Esophagus (tissue), 2 donors: ENCODE measurements around the gene NBR1. TPM values are rescaled to one million over a fixed set of nuclear protein-coding genes. Genes with fewer than 3 reads are reported as not detected.

Experiments
- H3K27ac ChIP-seq, 2 donors: one replicate each; pipeline ENCODE4 v1.5.1; 2013; ENCODE audit warnings: low read depth in 2 of 2, mild to moderate bottlenecking in 2 of 2, inconsistent platforms in 1 of 2, low read length in 1 of 2, moderate library complexity in 1 of 2
- H3K27me3 ChIP-seq, 2 donors: one replicate each; pipeline ENCODE4 v1.6.1; 2013; ENCODE audit warnings: low read length in 2 of 2, control low read depth in 1 of 2, mild to moderate bottlenecking in 1 of 2; ENCODE audit not compliant: insufficient read depth in 2 of 2, control insufficient read depth in 1 of 2
- H3K36me3 ChIP-seq, 2 donors: one replicate each; pipeline ENCODE4 v1.6.1; 2013; ENCODE audit warnings: low read length in 1 of 2; ENCODE audit not compliant: control insufficient read depth in 2 of 2, insufficient read depth in 2 of 2
- H3K4me1 ChIP-seq, 2 donors: one replicate each; pipeline ENCODE4 v1.6.1; 2013; ENCODE audit warnings: low read length in 1 of 2; ENCODE audit not compliant: control insufficient read depth in 2 of 2, insufficient read depth in 2 of 2
- H3K4me3 ChIP-seq, 2 donors: one replicate each; pipeline ENCODE4 v1.5.1; 2013; ENCODE audit warnings: low read length in 2 of 2, mild to moderate bottlenecking in 2 of 2, low read depth in 1 of 2, moderate library complexity in 1 of 2
- H3K9me3 ChIP-seq, 2 donors: one replicate each; pipeline ENCODE4 v1.6.1; 2013; ENCODE audit warnings: mild to moderate bottlenecking in 2 of 2, low read depth in 1 of 2, low read length in 1 of 2, moderate library complexity in 1 of 2; ENCODE audit not compliant: control insufficient read depth in 2 of 2, insufficient read depth in 1 of 2
- WGBS, 2 donors: extraction: QIAGEN DNeasy Blood & Tissue Kit; methylation state at CpG; one replicate each; pipeline ENCODE4 v1.1.7; 2013; 5-methylcytosine and 5-hydroxymethylcytosine counted together
- polyA plus RNA-seq, 2 donors: library from polyadenylated mRNA; stranded (reverse); fragments of 200-250 nt; gene quantifications; one replicate each; pipeline ENCODE4 v1.2.3, GENCODE V29; 2013
- donor health status: healthy with polysubstance abuse.
- donor health status: Bipolar disorder and iron deficiency.

The NBR1 gene
- polyA plus RNA-seq, 2 donors: 25.2 to 26.1 TPM

GRCh38 chr17:43211480-43212402 lies 40.7 kb downstream of the NBR1 start, which contains the start of gene TMEM106A:
TMEM106A (plus strand) TSS chr17:43211875; CDS start chr17:43213042, 1,167 bp downstream.
- Histone ChIP-seq H3K4me1 (peaks cover 0 to 8% of the 10 kb centered on the region in 2 donors), H3K27me3 (no peaks in the 10 kb centered on the region), H3K4me3 (peak within 1 kb of the TSS; percentile 57 to 59), H3K27ac (peak within 1 kb of the TSS; percentile 74 to 77), H3K9me3 (no peaks in the 10 kb centered on the region), H3K36me3 (peaks cover 6 to 7% of the 10 kb centered on the region in 2 donors)
- WGBS, 2 donors: 1% methylated on average over 54 of the region's 54 CpGs

GRCh38 chr17:43212641-43213490 lies 41.9 kb downstream of the NBR1 start:
- Histone ChIP-seq H3K27me3 (no peaks in the 10 kb centered on the region), H3K4me3 (peak overlapping the region in 1 of 2 donors; percentile 57), H3K4me1 (peaks cover 0 to 8% of the 10 kb centered on the region in 2 donors), H3K36me3 (peaks cover 2 to 7% of the 10 kb centered on the region in 2 donors), H3K9me3 (no peaks in the 10 kb centered on the region), H3K27ac (peak overlapping the region; percentile 74 to 77)
- 42 to 51% methylated on average over 7 of the region's 7 CpGs for WGBS, 2 donors

- Histone ChIP-seq H3K4me1 (peaks cover 0 to 8% of the 10 kb centered on the region in 2 donors), H3K9me3 (no peaks in the 10 kb centered on the region), H3K27ac (no peak overlapping the region), H3K27me3 (no peaks in the 10 kb centered on the region), H3K36me3 (peaks cover 0 to 7% of the 10 kb centered on the region in 2 donors), H3K4me3 (no peak overlapping the region)
- 86 to 92% methylated on average over 2 of the region's 2 CpGs for WGBS, 2 donors
Measured at GRCh38 chr17:43213545-43213944, 42.5 kb downstream of the NBR1 start.

- no peak overlapping the region for H3K4me3 ChIP-seq
- H3K4me1 ChIP-seq: peaks cover 0 to 8% of the 10 kb centered on the region in 2 donors
- no peaks in the 10 kb centered on the region for H3K27me3 ChIP-seq
- H3K36me3 ChIP-seq: peaks cover 0 to 7% of the 10 kb centered on the region in 2 donors
- no peaks in the 10 kb centered on the region for H3K9me3 ChIP-seq
- H3K27ac ChIP-seq: no peak overlapping the region
- WGBS, 2 donors: 96 to 97% methylated on average over 3 of the region's 3 CpGs
Measured at GRCh38 chr17:43215341-43215740, 44.3 kb downstream of the NBR1 start.

GRCh38 chr17:43216369-43216761 lies 45.4 kb downstream of the NBR1 start:
- H3K27ac ChIP-seq: no peak overlapping the region
- peaks cover 0 to 7% of the 10 kb centered on the region in 2 donors for H3K36me3 ChIP-seq
- H3K9me3 ChIP-seq: no peaks in the 10 kb centered on the region
- H3K4me1 ChIP-seq: peaks cover 0 to 8% of the 10 kb centered on the region in 2 donors
- H3K4me3 ChIP-seq: no peak overlapping the region
- 91 to 92% methylated on average over 4 of the region's 4 CpGs for WGBS, 2 donors
- H3K27me3 ChIP-seq: no peaks in the 10 kb centered on the region

GRCh38 chr17:43216762-43217613 lies 46.0 kb downstream of the NBR1 start:
- no peaks in the 10 kb centered on the region for H3K9me3 ChIP-seq
- no peak overlapping the region for H3K4me3 ChIP-seq
- H3K4me1 ChIP-seq: peaks cover 0 to 8% of the 10 kb centered on the region in 2 donors
- peaks cover 0 to 7% of the 10 kb centered on the region in 2 donors for H3K36me3 ChIP-seq
- whole genome bisulfite sequencing, 2 donors: 87 to 91% methylated on average over 4 of the region's 4 CpGs
- H3K27ac ChIP-seq: no peak overlapping the region
- no peaks in the 10 kb centered on the region for H3K27me3 ChIP-seq

- 94 to 98% methylated on average over 2 of the region's 2 CpGs for WGBS, 2 donors
- H3K4me3 ChIP-seq: no peak overlapping the region
Measured at GRCh38 chr17:43217614-43218087, 46.6 kb downstream of the NBR1 start.

GRCh38 chr17:43219001-43219400 lies 48.0 kb downstream of the NBR1 start:
- Histone ChIP-seq H3K27me3 (no peaks in the 10 kb centered on the region), H3K4me3 (no peak overlapping the region), H3K36me3 (peaks cover 0 to 7% of the 10 kb centered on the region in 2 donors), H3K27ac (no peak overlapping the region), H3K4me1 (no peaks in the 10 kb centered on the region), H3K9me3 (no peaks in the 10 kb centered on the region)
- 85 to 96% methylated on average over 2 of the region's 2 CpGs for WGBS, 2 donors

More at GRCh38 chr17:43217614-43218087, 46.6 kb downstream of the NBR1 start:
- no peaks in the 10 kb centered on the region for H3K9me3 ChIP-seq
- H3K27ac ChIP-seq: no peak overlapping the region
- H3K36me3 ChIP-seq: peaks cover 0 to 7% of the 10 kb centered on the region in 2 donors
- peaks cover 0 to 6% of the 10 kb centered on the region in 2 donors for H3K4me1 ChIP-seq
- H3K27me3 ChIP-seq: no peaks in the 10 kb centered on the region
